A673 (cell line): ENCODE measurements around the gene PRKCH.

Experiments used
- CTCF ChIP-seq: fragments of 300-800, 200-600 bp; sonication (generic); conservative IDR thresholded peaks from 2 replicates; pipeline ENCODE4 v1.5.1; 2017; ENCODE audit warnings: low read depth, mild to moderate bottlenecking, antibody characterized with exemption, low read length, moderate library complexity, mixed read lengths
- EZH2 ChIP-seq: fragments of 200-600 bp; sonication (generic); IDR thresholded peaks from 2 replicates; pipeline ENCODE4 v1.6.1; 2017; ENCODE audit warnings: borderline replicate concordance, low read depth, mild to moderate bottlenecking, mixed read lengths, antibody characterized with exemption, low read length; ENCODE audit not compliant: poor library complexity, severe bottlenecking

GRCh38 chr14:61578745-61579144, 257.4 kb downstream of the PRKCH start:
- TF ChIP-seq EZH2 = no peak
- TF ChIP-seq CTCF = no peak
